Activated CD4-positive, alpha-beta T cell treated with anti-CD3 and anti-CD28 coated beads, Interleukin-2, amount 50 U/mL, for 4 hours (primary cell): Measurements from ENCODE around the gene ATP8B3.
"Not testable (repeated sequence)": the region's sequence is repeated elsewhere in the genome, so short reads cannot be mapped to it uniquely, and the experiment has no call there.

Experiments
- DNase-seq, 2 experiments: peaks; one replicate each; pipeline ENCODE4 v3.0.0-alpha.2; 2020

The ATP8B3 gene

DNA sequence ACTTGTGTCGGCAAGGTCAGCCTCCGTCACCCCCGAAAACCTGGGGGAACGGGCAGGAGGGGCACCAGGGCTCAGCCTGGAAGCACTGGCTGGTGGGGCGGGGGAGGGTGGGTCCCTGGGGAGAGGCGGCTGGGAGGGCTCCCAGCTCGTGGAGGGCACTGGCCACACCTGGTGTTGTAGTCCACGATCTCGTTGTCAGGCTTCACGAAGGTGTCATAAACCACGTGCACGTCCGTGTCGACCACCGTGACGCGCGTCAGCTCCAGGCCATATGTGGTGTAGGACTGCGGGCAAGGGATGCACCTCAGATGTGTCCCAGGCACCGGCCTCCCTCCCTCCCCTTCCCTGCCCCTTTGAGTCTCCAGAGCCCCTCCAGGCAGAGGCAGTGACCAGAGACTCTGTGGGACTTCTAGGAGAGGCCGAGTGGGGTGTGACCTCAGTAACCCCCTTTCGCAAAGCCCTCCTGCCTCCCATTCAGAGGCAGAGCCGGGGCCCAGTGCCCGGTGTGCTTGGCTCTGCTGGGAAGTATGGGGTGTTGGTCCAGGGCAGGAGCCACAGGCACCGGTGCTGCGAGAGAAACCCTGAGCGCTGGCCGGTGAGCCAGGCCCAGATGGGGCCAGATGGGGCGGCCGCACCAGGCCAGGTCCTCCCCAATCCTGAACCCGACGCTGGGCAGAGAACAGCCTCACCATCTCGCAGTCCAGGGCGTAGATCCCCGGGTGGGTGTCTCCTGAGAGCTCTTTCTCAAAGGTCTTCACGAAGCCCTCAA lies 4.6 kb upstream of the ATP8B3 start:
- DNase-seq: no peak

DNA sequence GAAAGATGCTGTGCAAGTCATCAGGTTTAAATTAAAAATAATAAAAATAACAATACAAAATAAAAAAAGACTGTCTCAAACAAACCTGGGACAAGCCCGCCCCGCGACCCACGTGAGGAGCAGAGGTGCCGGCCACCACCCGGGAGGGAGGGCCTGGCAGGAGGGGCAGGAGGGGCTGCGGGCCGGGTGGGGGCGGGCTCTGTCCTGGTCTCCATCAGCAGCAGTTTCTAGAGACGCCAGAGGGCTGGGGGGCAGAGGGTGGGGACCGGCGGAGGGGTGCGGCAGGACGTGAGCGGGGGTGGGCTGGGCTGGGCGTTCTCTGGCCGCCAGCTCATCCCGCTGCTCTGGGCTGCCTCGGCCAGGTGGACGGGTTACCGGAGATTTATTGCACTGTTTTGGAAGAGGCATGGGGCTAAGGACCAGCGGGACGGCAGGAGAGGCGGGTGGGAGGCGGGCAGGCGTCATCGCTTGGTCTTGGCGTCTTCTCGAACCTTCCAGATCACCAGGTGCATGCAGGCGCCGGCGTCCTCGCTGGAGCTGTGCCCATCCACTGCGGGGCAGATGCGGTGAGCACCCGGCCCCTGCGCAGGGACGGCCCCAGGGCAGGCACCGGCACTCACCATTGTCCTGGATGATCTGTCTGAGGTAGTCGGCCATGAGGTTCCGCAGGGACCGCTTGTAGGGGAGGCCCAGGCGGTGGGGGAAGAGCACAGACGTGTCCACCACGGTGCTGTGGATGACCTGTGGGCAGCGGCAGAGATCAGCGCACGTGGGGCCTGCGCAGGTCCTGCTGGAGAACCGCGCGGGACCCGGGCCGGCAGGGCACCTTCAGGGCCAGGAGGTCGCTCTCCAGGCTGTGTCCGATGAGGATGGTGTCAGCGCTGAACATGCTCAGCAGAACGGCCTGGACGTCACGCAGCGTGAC lies 3.8 kb upstream of the ATP8B3 start:
- no peak for DNase-seq

DNA sequence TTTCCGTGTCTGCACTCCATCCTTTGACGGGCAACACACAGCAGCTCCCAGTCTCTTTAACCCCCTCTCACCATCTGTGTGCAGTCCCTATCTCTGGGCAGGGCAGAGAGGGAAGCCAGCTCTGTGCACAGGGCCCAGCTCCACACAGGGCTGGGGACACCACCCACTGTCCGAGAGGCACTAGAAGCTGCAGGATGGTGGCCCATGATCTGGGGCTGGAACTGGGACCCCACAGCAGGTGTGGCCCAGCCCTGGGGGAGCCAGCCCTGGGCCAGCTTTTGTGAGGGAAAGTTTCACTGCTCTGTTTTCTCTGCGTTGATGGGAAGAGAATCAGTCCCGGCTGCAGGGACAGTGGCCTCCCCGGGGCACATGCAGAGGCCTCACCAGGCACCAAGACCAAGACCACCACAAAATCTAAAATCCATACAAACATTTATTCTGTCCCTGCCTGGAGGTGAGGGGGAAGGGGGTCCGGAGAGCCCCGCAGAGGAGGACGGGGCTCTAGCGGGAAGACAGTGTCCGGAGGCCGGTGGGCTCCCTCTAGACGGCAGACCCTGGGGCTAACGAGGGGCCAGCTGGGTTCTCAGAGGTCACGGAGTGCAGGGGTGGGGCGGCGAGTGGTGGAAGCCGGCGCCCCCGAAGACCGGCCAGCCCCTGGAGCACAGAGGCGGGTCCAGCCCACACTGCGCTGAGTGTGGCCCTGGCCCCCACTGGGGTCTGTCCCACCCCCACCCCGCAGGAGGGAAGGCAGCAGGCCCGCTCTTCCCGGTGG lies 2.9 kb upstream of the ATP8B3 start:
- no peak for DNase-seq

DNA sequence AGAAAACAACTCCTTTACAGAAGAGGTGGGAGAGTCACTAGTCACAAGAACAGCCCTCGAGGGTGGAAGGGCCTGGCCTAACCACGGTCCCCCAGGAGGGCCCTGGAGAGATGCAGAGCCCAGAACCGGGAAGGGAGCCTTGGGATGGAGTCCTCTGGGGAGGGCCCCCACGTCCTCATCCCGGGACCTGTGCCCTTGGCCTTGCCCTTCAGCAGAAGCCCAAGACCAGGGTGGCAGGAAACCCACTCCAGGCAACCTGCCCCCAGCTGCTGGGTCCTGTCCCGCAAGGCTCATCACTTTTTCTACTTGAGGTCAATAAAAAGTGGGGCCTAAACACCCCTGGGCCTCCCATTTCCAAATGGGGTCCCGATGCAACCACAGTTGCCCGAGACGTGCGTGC lies 2.3 kb upstream of the ATP8B3 start:
- no peak for DNase-seq

DNA sequence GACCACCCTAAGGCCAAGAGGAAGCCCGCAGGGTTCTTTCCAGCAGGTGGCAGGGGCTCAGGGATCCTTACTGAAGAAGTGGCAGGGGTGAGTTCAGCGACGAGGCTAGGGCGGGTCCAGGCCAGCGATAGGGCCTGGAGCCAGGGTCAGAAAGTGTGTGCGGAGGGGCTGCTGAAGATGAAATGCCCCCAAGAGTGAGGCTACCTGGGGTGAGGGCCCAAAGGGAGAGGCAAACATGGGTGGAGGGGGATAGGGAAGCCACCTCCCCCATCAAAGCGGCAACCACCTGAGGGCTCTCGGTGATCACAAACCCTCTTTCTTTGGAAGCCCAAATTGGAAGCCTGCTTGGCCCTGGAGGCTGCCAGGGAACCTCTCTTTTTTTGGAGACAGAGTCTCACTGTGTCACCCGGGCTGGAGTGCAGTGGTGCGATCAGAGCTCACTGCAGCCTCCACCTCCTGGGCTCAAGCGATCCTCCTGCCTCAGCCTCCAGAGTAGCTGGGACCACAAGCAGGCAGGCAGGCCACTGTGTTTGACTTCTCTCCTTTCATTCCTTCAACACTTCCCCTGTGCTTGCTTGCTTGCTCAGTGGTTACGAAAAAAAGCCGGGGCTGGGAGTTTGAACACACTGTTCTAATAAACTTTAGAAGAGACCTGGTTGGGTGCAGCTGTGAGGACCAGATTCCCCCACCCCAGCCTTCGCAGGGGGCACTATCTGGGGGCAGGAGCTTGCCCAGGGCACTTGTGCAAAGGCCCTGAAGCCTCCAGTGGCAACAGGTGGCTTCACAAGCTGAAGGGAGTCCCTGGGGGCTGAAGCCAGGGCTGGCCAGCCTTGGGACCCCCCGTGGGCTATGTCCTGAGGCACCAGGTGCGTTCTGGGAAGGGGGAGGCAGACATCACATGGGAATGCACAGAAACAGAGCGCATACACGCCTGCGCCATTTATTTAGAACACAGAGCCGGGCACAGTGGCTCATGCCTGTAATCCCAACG lies 1.4 kb upstream of the ATP8B3 start:
- DNase-seq: no peak

DNA sequence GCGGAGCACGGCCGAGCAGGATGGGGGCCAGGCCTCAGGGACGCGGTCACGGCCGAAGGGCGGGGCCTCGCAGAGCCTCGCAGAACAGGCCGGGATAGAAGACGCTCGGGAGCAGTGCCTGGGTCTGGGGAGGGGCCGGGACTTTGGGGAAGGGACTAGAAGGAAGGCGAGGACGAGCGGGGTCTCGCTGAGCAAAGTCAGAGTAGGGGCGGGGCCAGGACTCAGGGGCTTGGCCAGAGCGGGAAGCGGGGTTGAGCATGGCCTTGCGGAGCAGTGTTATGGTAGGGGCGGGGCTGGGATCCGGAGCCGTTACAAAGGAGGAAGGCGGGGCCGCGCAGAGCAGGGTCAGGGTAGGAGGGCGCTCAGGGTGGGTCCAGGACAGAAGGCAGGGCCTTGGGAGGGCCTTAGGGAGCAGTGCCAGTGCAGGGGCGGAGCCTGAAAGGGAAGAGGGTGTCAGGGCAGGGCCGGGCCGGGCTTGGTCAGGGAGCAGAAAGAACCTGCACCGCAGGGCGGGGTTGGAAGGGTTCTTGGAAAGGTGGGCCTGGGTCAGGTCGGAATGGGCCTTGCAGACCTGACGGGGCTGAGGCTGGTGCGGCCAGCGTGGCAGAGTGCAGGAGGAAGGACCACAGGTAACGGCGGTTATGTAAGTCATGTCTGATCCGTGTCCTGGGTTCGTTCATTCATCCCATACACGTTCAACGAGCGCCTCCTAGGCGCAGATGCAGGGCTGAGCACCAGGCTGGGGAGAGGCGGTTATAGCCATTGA lies 533 bp upstream of the ATP8B3 start:
- peak; percentile 75 to 77 for DNase-seq

DNA sequence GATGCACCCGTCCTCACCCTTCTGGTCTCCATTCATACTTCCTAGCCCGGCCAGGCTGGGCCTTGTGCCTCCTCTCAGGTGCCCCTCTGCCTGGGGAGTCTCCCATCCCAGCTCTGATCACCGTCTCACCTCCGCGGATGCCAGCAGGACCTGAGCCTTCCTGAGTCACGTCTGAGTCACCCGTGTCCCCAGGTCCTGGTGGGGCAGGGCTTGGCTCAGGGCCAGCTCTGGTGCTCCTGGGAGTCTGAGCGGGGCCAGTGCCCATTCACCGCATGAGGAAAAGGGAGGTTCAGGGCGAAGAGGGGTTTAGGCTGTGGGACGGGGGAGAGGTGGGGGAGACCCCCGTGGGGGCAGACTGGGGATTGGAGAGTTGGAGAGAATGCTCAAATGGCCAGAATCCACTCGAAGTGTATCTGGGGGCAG lies 593 bp downstream of the ATP8B3 start:
- DNase-seq: peak; percentile 41 to 51

DNA sequence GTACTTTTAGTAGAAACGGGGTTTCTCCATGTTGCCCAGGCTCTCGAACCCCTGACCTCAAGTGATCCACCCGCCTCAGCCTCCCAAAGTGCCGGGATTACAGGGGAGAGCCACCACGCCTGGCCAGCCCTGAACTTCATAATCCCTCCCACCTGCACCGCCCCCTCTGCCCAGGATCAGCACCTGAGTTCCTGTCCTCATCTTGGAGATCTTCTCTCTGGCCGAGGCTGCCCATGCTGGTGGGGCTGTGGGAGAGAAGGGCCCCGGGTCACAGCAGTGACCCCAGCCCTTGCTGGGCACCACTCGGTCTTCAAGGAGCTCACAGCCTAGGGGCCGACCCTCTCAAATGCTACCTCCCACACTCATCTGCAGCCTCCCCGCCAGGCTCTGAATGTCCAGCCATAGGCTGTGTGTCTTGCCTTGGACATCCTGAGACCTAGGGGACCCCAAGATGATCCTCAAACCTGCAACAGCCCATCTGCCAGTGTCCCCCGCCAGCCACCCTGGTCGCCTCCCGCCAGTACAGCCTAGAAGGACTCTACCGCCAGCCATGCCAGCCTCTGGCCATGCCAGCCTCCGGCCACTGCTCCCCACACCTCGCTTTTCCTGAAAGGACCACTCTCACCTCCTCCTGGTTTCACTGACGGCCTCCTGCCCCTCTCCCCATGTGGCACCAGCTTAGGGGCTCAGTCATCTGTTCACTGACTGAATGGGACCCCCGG lies 1.5 kb downstream of the ATP8B3 start:
- no peak for DNase-seq

DNA sequence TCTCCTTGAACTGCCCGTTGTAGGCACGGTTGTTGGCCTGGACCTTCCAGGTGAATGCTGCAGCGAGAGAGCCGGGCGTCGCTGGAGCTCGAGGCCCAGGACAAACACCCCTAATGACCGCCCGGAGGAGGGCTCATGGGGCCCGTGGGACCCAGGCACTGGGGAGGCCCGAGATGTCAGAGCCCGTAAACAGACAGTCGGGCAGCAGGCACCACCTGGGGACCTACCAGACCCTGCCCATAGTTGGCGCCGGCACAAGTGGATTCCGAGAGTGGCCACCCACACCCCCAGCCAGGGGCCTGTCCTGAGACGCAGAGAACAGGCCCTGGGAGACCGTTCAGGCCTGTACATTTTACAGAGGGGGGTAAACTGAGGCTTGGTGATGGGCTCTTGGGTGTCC lies 2.4 kb downstream of the ATP8B3 start:
- DNase-seq: no peak

DNA sequence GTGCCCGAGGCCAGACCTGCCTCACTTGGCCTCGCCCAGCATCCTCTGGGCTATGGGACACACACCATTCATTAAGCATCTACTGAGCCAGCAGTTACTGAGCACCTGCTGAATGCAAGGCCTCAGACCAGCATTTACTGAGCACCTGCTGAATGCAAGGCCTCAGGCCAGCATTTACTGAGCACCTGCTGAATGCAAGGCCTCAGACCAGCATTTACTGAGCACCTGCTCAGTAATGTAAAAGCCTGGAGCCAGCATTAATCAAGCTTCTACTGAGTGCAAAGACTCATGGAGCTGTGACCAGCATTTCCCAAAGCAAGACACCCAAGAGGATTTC lies 3.7 kb downstream of the ATP8B3 start:
- DNase-seq: no peak

DNA sequence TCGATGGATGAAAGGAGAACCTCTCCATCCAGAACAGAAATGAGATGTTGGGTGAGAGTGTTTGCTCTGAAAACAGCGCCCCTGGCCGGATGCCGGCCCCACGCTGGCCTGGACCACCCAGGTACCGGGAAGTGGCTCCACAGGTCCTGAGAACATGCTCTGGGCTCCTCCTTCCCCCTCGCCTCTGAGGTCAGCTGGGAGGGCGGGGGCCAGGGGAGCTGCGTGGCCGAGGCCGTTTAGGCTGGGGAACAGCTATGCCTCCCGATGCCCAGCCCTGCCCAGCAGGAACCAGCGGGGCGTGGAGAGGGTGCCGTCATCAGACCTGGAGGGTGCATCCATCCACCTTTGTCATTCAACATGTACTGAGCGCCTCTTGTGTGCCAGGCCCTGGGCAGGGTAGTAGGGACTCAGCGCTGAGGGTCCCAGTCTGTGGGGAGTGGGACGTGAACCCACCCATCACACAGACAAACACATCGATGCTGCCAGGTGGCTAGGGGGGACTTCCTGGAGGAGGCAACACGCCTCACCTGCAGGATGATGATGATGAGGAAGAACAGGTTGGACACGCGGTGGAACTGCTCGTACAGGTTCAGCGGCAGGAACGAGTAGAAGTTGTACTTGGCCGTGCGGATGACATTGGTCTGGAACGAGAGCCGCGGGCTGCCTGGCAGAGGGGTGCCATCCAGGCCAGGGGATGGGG lies 4.2 kb downstream of the ATP8B3 start:
- no peak for DNase-seq

DNA sequence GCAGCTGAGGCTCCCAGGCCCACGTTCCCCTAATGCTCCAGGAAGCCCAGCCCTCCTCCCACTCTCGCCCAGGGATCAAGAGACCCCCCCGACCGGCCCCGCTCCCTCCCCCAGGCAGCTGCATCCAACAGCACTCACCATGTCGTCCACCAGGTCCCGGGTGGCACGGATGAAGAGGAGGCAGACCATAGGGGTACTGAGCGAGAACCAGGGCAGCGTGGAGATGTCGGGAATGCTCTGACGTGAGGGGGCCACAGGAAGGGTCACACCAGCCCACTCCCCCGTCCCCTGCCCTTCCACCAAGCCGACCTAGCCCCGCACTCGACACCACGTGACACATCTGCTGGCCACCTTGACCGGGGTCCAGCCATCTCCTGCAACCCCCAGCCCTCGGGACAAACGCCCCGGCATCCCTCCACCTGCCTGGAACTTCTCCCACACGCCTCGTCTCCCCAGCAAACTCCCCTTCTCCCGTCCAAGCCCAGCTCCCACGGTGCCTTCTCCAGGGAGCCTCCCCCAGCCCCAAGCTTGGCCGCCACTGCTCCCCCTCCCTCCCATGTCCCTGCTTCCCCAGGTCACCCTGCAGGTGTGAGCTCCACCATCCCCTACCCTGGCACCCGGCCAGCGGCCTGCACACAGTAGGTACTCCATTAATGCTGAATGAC lies 4.9 kb downstream of the ATP8B3 start:
- no peak for DNase-seq

DNA sequence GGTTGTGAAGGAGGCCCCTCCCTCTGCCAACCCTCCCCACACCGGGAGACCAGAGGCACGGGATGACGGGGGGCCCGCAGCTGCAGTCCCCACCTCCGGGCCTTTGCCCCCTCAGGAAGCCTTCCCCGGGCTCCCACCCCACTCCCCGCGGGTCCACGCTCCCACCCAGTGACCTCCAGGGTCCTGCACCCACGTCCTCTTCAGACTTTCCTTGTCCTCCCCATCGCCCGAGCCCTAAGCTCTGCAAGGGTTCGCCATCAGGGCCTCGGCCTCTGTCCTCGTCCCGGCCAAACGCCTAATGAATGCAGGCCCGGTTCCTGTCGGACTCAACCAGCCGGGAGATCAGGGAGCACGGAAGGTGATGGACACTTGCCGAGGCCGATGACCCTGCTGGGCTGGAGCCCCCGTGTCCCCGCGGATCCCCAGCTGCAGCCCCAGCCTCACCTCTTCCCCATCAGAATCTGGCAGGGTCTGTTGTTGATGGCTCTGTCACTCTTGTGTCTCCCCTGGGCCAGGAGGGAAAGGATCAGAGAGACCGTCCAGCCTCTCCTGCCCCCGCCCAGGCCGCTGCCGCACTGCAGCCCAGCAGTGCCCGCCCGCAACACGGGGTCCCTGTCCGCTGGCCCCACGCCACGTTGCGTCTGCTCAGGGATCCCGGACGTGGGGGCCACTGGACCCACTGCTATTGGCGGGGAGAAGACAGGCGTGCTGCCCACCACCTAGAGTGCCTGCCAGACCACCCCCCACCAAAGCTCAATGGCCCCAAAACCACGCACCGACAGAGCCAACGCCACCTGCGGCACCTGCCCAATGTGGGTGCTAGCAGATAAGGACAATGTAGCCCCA lies 5.7 kb downstream of the ATP8B3 start:
- no peak for DNase-seq

DNA sequence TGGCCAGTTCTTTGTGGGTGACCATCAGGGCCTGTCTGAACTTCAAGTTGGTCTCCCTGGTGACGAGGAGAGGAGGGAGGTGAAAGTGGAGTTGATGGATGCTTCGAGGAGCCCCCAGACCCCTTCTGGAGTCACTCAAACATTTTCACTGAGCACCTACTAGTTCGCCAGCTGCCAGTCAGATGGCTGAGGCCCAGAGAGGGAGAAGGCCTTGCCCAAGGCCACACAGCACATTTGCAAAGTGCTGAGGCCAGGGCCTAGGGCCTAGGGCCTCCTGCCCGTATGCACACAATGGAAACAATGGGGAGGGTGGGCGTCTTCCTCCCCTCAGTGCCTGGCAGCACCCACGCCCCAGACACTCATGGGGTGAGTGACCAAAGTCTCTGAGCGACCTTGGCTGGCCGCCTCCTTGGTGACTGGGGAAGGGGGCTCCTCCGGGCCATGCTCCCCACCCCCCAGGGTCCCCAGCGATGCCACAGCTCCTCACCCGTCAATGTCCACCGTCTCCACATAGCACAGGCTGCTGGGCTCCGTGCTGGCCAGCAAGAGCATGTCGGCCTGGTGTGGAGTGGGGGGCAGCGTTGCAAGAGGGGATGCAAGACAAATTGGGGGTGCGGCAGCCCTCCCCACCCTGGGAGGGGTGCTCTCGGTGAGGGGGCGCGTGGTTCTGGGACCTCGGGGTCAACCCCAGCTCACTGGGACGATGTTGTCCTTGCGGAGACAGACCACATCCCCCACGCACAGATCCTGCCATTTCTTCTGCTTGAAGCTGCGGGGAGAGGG lies 6.5 kb downstream of the ATP8B3 start:
- DNase-seq: no peak

DNA sequence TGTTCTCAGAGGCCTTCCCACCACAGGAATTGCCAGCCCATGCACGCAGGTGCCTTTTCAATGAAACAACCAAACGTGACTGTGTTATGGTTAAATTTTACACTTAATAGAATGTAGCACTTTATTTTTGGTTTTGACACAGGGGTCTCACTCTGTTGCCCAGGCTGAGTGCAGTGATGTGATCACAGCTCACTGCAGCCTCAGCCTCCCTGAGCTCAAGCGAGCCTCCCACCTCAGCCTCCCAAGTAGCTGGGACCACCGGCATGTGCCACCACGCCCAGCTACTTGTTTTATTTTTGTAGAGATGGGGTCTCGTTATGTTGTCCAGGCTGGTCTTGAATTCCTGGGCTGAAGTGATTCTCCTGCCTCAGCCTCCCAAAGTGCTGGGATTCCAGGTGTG lies 7.2 kb downstream of the ATP8B3 start:
- DNase-seq: no peak

DNA sequence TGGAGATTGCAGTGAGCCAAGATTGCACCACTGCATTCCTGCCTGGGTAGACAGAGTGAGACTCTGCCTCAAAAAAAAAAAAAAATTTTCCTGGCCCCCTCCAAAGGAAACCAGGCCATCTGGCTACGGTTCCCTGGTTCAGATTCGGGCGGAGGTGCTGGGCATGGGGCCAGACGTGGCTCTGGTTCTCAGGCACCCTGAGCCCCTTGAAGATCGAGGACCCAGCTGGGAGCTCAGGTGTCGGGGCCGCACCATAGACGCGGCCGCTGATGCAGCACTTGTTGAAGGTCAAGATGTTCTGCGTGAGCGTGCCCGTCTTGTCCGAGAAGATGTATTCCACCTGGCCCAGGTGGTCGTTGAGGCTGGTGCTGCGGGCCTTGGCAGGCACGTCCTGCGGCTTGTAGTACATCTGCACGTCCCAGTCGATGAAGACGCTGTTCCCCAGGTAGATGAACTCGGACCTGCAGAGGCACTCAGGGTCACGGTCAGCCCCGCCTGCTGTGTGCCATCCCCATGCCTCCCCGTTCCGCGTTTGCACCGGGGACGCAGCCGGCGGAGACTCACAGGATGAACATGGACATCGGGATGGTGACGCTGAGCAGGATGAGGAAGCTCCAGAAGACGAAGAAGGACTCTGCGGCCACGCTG lies 12.3 kb downstream of the ATP8B3 start:
- DNase-seq: no peak

DNA sequence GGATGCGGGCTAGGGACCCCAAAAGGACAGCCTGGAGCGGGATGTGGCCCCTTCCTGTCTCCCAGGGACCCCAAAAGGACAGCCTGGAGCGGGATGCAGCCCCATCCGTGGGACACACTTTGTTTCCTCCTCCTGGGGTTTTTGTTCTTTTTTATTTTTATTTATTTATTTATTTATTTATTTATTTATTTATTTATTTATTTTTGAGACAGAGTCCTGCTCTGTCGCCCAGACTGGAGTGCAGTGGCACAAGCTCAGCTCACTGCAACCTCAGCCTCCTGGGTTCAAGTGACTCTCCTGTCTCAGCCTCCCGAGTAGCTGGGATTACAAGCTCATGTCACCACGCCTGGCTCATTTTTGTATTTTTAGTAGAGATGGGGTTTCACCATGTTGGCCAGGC lies 14.8 kb downstream of the ATP8B3 start:
- not testable (repeated sequence) for DNase-seq
